OCI-LY1 (cell line): Measurements from ENCODE around the gene BRCA2.

Experiments
- EZH2 ChIP-seq: fragments of 200-600 bp; sonication (generic), shearing (Covaris generic); IDR thresholded peaks from 2 replicates; pipeline ENCODE4 v1.8.0; 2017; ENCODE audit warnings: borderline replicate concordance, mixed run types, mild to moderate bottlenecking, antibody characterized with exemption, low read length, moderate library complexity, mixed read lengths
- TF ChIP-seq, protein P1 (sequence below): fragments of 200-600 bp; sonication (generic), shearing (Covaris generic); IDR thresholded peaks from 2 replicates; pipeline ENCODE4 v1.5.1; 2017; ENCODE audit warnings: mild to moderate bottlenecking, antibody characterized with exemption, low read length, moderate library complexity, mixed read lengths

DNA sequence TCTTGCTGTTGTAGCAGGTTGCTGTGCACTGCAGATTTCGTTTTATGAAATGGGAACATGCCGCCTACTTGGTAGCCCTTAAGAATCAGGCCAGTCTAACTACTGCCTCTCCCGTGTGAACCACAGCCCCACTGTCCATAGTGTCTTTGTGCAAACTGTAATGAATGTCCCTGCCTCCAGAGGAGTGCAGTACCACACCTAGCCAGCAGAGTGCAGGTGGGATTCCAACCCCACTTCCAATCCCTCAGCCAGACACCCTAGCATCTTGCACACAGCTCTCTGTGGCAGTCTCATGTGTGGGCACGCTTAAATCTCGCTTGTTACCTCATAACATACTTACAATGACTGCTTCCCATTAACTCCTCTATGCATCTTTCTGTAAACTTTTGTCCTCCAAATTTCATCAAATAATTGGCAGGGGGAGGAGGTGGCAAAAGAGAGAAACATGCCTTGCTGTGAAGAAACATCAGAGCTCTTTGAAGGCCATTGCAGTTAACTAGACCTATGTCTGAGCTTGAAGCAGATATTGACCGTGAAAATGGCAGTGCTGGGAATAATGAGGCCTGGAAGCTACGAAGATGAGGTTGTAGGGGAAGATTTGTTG lies 47.4 kb upstream of the BRCA2 start:
- TF ChIP-seq, protein P1, sequence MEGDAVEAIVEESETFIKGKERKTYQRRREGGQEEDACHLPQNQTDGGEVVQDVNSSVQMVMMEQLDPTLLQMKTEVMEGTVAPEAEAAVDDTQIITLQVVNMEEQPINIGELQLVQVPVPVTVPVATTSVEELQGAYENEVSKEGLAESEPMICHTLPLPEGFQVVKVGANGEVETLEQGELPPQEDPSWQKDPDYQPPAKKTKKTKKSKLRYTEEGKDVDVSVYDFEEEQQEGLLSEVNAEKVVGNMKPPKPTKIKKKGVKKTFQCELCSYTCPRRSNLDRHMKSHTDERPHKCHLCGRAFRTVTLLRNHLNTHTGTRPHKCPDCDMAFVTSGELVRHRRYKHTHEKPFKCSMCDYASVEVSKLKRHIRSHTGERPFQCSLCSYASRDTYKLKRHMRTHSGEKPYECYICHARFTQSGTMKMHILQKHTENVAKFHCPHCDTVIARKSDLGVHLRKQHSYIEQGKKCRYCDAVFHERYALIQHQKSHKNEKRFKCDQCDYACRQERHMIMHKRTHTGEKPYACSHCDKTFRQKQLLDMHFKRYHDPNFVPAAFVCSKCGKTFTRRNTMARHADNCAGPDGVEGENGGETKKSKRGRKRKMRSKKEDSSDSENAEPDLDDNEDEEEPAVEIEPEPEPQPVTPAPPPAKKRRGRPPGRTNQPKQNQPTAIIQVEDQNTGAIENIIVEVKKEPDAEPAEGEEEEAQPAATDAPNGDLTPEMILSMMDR: peak; percentile 68
- TF ChIP-seq EZH2: no peak
